ENCODE data around the gene RTEL1. TPM values are rescaled to one million over a fixed set of nuclear protein-coding genes. Genes with fewer than 3 reads are reported as not detected.

The RTEL1 gene
- total and polyA plus RNA-seq, 3 donors from 2014 or later: 34.2 to 84.6 (median 56.8) TPM

DNA sequence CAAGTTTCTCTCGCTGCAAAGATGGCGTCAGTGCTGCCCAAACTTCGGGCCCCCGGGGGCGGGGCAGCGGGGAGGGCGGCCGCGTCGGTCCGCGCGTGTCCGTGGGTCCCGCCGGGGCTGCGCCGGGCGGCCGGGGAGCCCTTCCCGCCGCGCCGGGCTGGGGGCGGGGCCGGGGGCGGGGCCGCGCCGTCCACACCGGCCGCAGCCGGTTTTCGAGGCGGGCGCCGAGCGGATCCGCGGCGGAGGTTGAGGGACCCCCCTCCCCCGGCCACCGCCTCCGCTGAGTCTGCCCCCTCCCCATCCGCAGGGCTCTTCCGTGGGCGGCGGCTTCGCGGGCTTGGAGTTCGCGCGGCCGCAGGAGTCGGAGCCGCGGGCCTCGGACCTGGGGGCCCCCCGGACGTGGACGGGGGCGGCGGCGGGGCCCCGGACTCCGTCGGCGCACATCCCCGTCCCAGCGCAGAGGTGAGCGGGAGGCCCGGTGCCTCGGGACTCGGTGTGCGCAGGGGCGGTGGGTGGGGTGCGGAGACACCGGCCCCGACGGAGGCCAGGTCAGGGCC lies 82.0 kb downstream of the RTEL1 start:
- no peaks in the 10 kb centered on the region for H3K36me3 ChIP-seq (ENCODE audit: low read depth, missing control alignments)
- TF ChIP-seq POLR2A (IDR thresholded peaks at IDR 0.05): no peak
- TF ChIP-seq, protein P1, sequence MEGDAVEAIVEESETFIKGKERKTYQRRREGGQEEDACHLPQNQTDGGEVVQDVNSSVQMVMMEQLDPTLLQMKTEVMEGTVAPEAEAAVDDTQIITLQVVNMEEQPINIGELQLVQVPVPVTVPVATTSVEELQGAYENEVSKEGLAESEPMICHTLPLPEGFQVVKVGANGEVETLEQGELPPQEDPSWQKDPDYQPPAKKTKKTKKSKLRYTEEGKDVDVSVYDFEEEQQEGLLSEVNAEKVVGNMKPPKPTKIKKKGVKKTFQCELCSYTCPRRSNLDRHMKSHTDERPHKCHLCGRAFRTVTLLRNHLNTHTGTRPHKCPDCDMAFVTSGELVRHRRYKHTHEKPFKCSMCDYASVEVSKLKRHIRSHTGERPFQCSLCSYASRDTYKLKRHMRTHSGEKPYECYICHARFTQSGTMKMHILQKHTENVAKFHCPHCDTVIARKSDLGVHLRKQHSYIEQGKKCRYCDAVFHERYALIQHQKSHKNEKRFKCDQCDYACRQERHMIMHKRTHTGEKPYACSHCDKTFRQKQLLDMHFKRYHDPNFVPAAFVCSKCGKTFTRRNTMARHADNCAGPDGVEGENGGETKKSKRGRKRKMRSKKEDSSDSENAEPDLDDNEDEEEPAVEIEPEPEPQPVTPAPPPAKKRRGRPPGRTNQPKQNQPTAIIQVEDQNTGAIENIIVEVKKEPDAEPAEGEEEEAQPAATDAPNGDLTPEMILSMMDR (IDR thresholded peaks at IDR 0.05): no peak
- no peak for DNase-seq
- intact Hi-C loops (cut with DNase I; ENCODE audit: low total_unique reads): no loop called here
- no peaks in the 10 kb centered on the region for H3K9me3 ChIP-seq
- peak overlapping the region; percentile 68 to 85 for H3K4me3 ChIP-seq
- H3K27me3 ChIP-seq: no peaks in the 10 kb centered on the region
- WGBS, 2 donors: 2% methylated on average over 22 of the region's 80 CpGs; no CpG with 5 or more reads in 1 of the 2 donors
- H3K4me1 ChIP-seq: peaks cover 32% of the 10 kb centered on the region
- H3K27ac ChIP-seq: peak overlapping the region; percentile 92 to 96

DNA sequence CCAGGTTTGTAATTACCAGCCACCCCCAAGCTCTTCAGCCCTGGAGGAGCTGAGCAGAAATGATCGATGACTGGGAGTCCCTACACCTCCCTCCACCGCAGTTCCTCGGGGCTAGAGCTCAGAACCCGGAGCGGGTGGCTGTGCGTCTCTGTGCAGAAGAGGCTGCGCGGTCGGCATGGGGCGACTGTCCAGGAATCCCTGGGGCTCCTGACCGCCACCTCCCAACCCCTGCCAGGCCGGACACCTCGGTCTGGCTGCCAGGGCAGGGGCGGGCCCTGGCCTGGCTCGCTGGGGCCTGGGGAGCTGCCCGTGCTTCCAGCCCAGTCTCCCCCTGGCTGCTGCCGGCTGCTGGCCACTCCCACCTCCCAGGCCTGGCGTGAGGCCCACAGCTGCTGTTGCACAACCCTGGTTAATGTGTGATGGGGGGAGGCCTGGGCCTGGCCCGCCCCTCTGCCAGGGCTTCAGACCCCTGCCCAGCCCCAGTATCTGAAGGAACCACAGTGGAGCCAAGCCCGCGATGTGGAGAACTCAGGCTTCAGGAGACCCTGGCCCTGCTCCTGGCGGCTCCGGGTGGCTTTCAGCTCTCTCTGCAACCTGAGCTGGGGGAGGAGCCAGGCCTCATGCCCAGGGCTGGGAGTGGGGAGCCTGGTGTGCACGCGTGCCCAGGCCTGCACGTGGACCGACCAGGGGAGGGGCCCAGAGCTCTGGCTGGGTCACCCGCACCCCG lies 82.7 kb downstream of the RTEL1 start:
- 1% methylated on average over 21 of the region's 29 CpGs; no CpG with 5 or more reads in 1 of the 2 donors for WGBS, 2 donors
- intact Hi-C loops (cut with DNase I; ENCODE audit: low total_unique reads): no loop called here
- Histone ChIP-seq H3K36me3 (ENCODE audit: low read depth, missing control alignments) (no peaks in the 10 kb centered on the region), H3K27ac (peak overlapping the region; percentile 92 to 96), H3K9me3 (no peaks in the 10 kb centered on the region), H3K4me3 (peak overlapping the region; percentile 68 to 85), H3K4me1 (peaks cover 32% of the 10 kb centered on the region), H3K27me3 (no peaks in the 10 kb centered on the region)
- DNase-seq: peak; percentile 93
- TF ChIP-seq, protein P1 (IDR thresholded peaks at IDR 0.05): peak in 1 of 3 experiments; percentile 25
- TF ChIP-seq POLR2A (IDR thresholded peaks at IDR 0.05): no peak

DNA sequence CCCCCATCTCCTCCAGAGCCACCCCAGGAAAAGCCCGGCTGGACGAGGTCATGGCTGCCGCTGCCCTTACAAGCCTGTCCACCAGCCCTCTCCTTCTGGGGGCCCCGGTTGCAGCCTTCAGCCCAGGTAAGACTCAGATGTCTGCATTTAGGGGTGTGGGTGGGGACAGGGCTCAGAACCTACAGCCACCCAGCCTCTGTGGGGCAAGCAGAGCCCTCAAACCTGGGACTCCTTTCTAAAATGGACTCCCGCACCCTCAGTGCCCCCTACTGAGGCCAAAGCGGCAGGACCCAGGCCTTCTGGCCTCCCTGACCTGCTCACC lies 83.2 kb downstream of the RTEL1 start:
- Histone ChIP-seq H3K4me3 (peak overlapping the region in 1 of 2 donors; percentile 85), H3K4me1 (peaks cover 32% of the 10 kb centered on the region), H3K9me3 (no peaks in the 10 kb centered on the region), H3K36me3 (ENCODE audit: low read depth, missing control alignments) (no peaks in the 10 kb centered on the region), H3K27me3 (no peaks in the 10 kb centered on the region), H3K27ac (peak overlapping the region; percentile 92 to 96)
- intact Hi-C loops (cut with DNase I; ENCODE audit: low total_unique reads): no loop called here
- DNase-seq: no peak
- WGBS, 2 donors: 0 to 32% methylated on average over 1 to 6 of the region's 6 CpGs
- TF ChIP-seq, protein P1 (IDR thresholded peaks at IDR 0.05): no peak
- TF ChIP-seq POLR2A (IDR thresholded peaks at IDR 0.05): no peak

DNA sequence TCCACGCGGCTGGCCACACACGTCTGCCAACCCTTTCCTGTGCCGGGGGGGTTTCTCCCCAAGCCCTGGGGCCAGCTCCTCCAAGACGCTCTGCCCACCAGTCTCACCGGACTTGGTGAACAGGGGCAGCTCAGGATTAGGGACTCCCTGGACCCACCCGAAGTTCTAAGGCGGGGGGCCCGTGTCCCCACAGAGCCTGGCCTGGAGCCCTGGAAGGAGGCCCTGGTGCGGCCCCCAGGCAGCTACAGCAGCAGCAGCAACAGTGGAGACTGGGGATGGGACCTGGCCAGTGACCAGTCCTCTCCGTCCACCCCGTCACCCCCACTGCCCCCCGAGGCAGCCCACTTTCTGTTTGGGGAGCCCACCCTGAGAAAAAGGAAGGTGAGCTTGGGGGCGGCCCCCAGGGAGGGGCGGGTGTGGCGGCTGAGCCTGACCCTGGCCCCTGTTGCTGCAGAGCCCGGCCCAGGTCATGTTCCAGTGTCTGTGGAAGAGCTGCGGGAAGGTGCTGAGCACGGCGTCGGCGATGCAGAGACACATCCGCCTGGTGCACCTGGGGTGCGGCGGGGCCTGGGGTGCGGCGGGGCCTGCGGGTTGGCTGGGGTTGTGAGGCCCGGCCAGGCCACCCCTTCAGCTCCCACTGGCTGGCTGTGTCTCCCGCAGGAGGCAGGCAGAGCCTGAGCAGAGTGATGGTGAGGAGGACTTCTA lies 83.7 kb downstream of the RTEL1 start:
- TF ChIP-seq, protein P1 (IDR thresholded peaks at IDR 0.05): no peak
- TF ChIP-seq POLR2A (IDR thresholded peaks at IDR 0.05): no peak
- intact Hi-C loops (cut with DNase I; ENCODE audit: low total_unique reads): no loop called here
- no peak for DNase-seq
- Histone ChIP-seq H3K36me3 (ENCODE audit: low read depth, missing control alignments) (no peaks in the 10 kb centered on the region), H3K27ac (peak overlapping the region; percentile 92 to 96), H3K4me3 (no peak overlapping the region), H3K4me1 (peaks cover 32% of the 10 kb centered on the region), H3K9me3 (no peaks in the 10 kb centered on the region), H3K27me3 (no peaks in the 10 kb centered on the region)
- 62% methylated on average over 30 of the region's 30 CpGs; no CpG with 5 or more reads in 1 of the 2 donors for WGBS, 2 donors

Measured in testis (tissue), 3 donors.